GM20431 (cell line): Measurements from ENCODE around the gene ST6GAL2.

Experiments used
- in situ Hi-C: fragments of 300-500 bp; cut with MseI, MboI; formaldehyde crosslinking; loops from one replicate; pipeline ENCODE4 v1.15.0; 2020; ENCODE audit warnings: low sequenced_read_pairs; ENCODE audit not compliant: unreplicated experiment

The ST6GAL2 gene

GRCh38 chr2:106885971-106886915, at the start of gene ST6GAL2:
Gene ST6GAL2, minus strand, starts transcription at chr2:106886167. Its CDS starts 42,190 bp downstream, at chr2:106843977.
- in situ Hi-C loops, result no loop called here

GRCh38 chr2:106932644-106933043, 46.7 kb upstream of the ST6GAL2 start:
- in situ Hi-C loops, result no loop called here

GRCh38 chr2:106931717-106932335, 45.9 kb upstream of the ST6GAL2 start:
- in situ Hi-C loops, result no loop called here

GRCh38 chr2:106921451-106921850, 35.5 kb upstream of the ST6GAL2 start:
- in situ Hi-C loops, result no loop called here

GRCh38 chr2:106919012-106919411, 33.0 kb upstream of the ST6GAL2 start:
- in situ Hi-C loops, result no loop called here

GRCh38 chr2:106904242-106904641, 18.3 kb upstream of the ST6GAL2 start:
- in situ Hi-C loops, result no loop called here

- in situ Hi-C loops, result no loop called here
Measured at GRCh38 chr2:106899786-106900530, 14.0 kb upstream of the ST6GAL2 start.

GRCh38 chr2:106894545-106894944, 8.6 kb upstream of the ST6GAL2 start:
- in situ Hi-C loops, result no loop called here

- in situ Hi-C loops, result no loop called here
Measured at GRCh38 chr2:106892048-106892447, 6.1 kb upstream of the ST6GAL2 start.

- in situ Hi-C loops, result no loop called here
Measured at GRCh38 chr2:106890606-106891005, 4.6 kb upstream of the ST6GAL2 start.

GRCh38 chr2:106886916-106887758, 1.2 kb upstream of the ST6GAL2 start:
- in situ Hi-C loops, result no loop called here

- in situ Hi-C loops, result no loop called here
Measured at GRCh38 chr2:106885329-106885728, 638 bp downstream of the ST6GAL2 start.

- in situ Hi-C loops, result no loop called here
Measured at GRCh38 chr2:106882673-106883072, 3.3 kb downstream of the ST6GAL2 start.

- in situ Hi-C loops, result no loop called here
Measured at GRCh38 chr2:106878206-106878605, 7.8 kb downstream of the ST6GAL2 start.

GRCh38 chr2:106876699-106877098, 9.3 kb downstream of the ST6GAL2 start:
- in situ Hi-C loops, result no loop called here

- in situ Hi-C loops, result no loop called here
Measured at GRCh38 chr2:106869512-106870275, 16.3 kb downstream of the ST6GAL2 start.

GRCh38 chr2:106868275-106868674, 17.7 kb downstream of the ST6GAL2 start:
- in situ Hi-C loops, result no loop called here

- in situ Hi-C loops, result no loop called here
Measured at GRCh38 chr2:106867196-106867953, 18.6 kb downstream of the ST6GAL2 start.
